Vagina (tissue), 2 donors: ENCODE data around the gene KCNJ15.

Experiments
- POLR2AphosphoS5 ChIP-seq, 2 donors: sonication (generic); formaldehyde crosslinking; IDR thresholded peaks; one replicate each; pipeline ENCODE4 v1.9.0; 2017; ENCODE audit warnings: antibody characterized with exemption in 2 of 2, mild to moderate bottlenecking in 2 of 2, low read depth in 1 of 2; ENCODE audit not compliant: insufficient read depth in 1 of 2
- TF ChIP-seq, protein P1 (sequence below), 3 experiments: fragments of 450-650 bp in 2 of 3; fragments of 200-600 bp in 1 of 3; sonication (generic) in 1 of 3; IDR thresholded peaks; one replicate each; pipeline ENCODE4 v1.5.1; 2017 to 2019; ENCODE audit warnings: antibody characterized with exemption in 3 of 3, mild to moderate bottlenecking in 2 of 3, moderate library complexity in 2 of 3

DNA sequence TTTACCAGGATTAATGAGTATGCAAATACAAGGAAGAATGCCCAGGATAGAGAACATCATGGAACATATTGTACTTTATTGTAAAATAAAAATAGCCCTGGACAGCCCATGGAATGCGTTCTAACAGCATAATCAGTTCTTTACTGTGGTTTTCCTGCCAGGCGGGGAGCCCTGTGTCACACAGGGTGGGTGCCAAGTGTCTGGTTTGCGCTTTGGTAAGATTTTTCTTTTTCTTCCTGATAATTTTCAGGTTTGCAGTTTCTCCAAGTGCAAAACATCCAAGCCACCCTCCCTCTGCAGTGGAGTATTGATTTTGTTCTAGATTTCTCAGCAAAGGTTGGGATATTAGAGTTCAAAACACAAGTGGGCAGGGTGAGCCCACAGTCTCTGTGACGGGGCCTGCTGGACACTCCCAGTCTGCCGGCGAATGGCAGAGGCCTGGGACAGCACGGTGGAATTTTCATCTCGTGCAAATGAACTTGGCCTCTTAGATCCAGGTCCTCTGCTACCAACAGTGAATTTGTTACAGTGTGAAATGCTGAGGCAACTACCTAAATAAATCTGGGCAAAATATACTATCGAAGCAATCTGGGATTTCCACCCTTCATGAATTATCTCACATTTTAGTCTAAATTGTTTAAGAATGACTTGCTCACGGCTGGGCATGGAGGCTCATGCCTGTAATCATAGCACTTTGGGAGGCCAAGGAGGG, 15.6 kb upstream of the KCNJ15 start:
- no peak for TF ChIP-seq POLR2AphosphoS5 (IDR thresholded peaks at IDR 0.05; ENCODE audit: insufficient read depth in 1 of 2, low read depth in 1 of 2)
- TF ChIP-seq, protein P1, sequence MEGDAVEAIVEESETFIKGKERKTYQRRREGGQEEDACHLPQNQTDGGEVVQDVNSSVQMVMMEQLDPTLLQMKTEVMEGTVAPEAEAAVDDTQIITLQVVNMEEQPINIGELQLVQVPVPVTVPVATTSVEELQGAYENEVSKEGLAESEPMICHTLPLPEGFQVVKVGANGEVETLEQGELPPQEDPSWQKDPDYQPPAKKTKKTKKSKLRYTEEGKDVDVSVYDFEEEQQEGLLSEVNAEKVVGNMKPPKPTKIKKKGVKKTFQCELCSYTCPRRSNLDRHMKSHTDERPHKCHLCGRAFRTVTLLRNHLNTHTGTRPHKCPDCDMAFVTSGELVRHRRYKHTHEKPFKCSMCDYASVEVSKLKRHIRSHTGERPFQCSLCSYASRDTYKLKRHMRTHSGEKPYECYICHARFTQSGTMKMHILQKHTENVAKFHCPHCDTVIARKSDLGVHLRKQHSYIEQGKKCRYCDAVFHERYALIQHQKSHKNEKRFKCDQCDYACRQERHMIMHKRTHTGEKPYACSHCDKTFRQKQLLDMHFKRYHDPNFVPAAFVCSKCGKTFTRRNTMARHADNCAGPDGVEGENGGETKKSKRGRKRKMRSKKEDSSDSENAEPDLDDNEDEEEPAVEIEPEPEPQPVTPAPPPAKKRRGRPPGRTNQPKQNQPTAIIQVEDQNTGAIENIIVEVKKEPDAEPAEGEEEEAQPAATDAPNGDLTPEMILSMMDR (IDR thresholded peaks at IDR 0.05) = no peak
